GM18858 (cell line): ENCODE data around the gene SLC30A2.

Experiments
- ATAC-seq: cut with Tn5 transposase; IDR thresholded peaks from one replicate; pipeline ENCODE4 v1.9.1; 2021; ENCODE audit not compliant: unreplicated experiment

SLC30A2 gene

DNA sequence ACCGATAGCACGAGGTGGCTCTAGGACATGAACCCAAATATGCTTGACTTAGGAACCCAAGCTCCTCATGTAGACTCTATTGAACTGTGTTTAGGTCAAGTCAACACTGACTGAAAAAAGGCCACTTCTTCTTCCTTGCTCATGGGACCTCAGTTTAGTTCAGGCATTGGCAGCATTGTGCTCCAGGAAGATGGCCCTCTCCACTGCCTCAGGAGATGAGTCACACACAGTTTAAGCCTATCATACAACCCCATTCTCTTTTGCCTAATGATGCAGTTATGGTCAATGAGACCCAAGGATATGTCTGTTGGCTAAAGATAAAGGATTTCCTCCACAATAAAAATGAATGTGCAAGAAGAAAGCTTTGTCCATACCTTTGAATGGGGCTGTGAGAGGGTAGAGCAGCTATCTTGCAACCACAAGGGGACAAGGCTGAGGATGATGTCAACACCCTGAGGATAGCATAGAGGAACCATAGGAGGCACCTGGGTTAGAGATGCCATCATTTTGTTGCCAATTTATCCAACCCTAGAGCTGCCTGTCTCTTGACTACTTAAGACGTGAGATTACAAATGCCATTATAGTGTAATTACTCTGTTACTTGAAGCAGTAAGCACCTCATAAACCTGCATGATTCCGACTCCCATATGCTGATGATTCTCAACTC lies 24.5 kb upstream of the SLC30A2 start:
- no peak for ATAC-seq

- no peak for ATAC-seq
Observed at GRCh38 chr1:26069941-26070295, 24.0 kb upstream of the SLC30A2 start.

GRCh38 chr1:26067432-26067911 lies 21.6 kb upstream of the SLC30A2 start, which contains the start of gene TRIM63:
Gene TRIM63 (minus strand): TSS chr1:26067630. CDS start chr1:26067494, 136 bp downstream.
- no peak for ATAC-seq

- no peak for ATAC-seq
Observed at GRCh38 chr1:26066857-26067256, 20.9 kb upstream of the SLC30A2 start.

DNA sequence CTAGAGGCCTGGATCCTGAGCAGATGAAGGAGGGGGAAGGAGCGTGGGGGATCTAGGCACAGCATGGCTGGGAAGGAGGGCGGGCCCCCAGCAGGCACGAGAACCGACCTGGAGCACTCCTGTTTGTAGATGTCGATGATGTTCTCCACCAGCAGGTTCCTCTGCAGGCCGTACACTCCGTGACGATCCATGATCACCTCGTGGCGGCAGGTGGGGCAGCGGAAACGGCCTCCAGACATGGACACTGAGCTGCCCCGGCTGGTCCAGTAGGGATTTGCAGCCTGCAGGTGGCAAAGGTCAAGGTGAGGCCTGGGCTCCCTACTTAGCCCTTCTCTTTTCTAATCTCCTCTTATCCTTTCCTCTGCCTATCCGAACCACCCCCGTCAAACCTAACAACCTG lies 20.2 kb upstream of the SLC30A2 start:
- ATAC-seq = no peak

- ATAC-seq = no peak
Observed at GRCh38 chr1:26064553-26064952, 18.6 kb upstream of the SLC30A2 start.

GRCh38 chr1:26060832-26061574 lies 15.1 kb upstream of the SLC30A2 start:
- ATAC-seq = no peak

DNA sequence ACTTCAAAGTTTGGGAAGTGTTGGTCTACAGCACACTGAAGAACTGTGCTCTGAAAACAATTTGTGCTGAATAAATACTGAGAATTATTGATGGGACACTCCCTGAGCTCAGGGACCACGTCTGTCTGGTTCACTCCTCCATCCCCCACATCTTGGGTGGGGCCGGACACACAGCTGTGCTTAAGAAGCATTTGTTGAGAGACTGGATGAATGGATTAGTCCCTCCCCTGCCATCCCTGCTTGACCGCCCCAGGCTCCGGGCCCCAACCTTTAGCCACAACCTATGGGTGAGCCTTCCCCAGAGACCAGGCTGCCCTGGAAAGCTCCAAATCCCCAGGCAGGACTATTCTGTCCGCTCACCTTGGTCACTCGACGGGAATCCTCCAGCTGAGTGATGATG lies 14.0 kb upstream of the SLC30A2 start:
- ATAC-seq = no peak

- no peak for ATAC-seq
Observed at GRCh38 chr1:26058052-26058595, 12.2 kb upstream of the SLC30A2 start.

GRCh38 chr1:26057189-26057588 lies 11.3 kb upstream of the SLC30A2 start:
- ATAC-seq = no peak

GRCh38 chr1:26055041-26055440 lies 9.1 kb upstream of the SLC30A2 start:
- ATAC-seq = no peak

GRCh38 chr1:26053718-26054560 lies 8.0 kb upstream of the SLC30A2 start:
- no peak for ATAC-seq

DNA sequence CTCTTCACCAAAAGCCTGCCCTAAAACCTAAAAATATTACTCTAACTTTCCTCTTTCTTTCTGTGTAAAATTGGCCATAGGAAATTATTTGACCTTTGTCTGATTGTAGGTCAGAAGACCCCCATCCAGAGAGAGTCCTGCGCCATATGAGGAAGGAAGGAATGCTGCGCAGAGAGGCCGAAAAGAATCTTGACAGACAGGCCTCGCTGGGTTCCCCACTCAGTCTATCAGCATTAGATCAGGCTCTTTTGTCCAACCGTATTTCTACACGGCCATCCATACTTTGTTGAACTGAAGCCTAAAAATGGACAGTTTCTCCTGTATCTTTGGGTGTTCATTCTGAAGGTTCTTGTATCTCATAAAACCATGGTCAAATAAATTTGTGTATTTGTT lies 4.3 kb upstream of the SLC30A2 start:
- ATAC-seq = no peak

DNA sequence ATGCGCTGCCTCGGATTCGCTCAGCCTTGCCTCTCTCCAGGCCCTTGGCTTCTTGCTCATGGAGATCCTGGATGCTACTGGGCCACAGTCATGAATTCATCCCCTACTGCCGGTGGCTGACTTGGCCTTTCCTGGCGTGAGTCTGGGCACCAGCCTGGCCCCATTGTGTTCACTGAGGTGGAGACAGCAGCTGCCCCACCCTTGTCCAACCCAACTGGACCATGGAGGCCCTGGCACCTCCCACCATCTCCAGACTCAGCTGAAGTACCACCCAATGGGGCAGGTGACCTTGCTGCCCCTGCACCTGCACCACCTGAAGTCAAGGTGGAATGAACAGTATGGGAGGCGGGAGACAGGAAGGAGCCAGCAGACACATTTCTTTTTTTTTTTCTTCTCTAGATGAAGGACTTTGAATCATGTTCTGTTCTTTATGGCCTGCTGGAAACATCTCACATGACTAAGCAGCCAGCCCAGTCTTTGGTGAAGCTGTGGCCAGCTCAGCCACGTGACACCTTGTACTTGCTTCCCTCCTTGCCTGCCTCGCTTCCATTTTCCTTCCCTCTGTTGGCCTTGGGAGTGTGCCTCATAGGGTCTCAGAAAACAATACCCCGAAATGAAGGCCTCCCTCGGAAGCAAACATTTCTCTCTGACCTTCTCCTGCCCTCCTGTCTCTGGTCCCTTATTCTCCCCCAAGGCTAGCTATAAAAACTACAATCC lies 3.8 kb upstream of the SLC30A2 start:
- ATAC-seq = no peak

- ATAC-seq = no peak
Observed at GRCh38 chr1:26047278-26047874, 1.5 kb upstream of the SLC30A2 start.

GRCh38 chr1:26046246-26047095 lies 553 bp upstream of the SLC30A2 start:
- ATAC-seq = no peak

- ATAC-seq = no peak
Observed at GRCh38 chr1:26044971-26045721, 772 bp downstream of the SLC30A2 start.

GRCh38 chr1:26044414-26044813 lies 1.5 kb downstream of the SLC30A2 start:
- ATAC-seq = no peak

- no peak for ATAC-seq
Observed at GRCh38 chr1:26043765-26044164, 2.2 kb downstream of the SLC30A2 start.
